ENCODE data around the gene TGFBR3. TPM values are rescaled to one million over a fixed set of nuclear protein-coding genes. Genes with fewer than 3 reads are reported as not detected.

TGFBR3 gene
- total RNA-seq, 1 donor from 2014 or later, result 8.9 TPM

DNA sequence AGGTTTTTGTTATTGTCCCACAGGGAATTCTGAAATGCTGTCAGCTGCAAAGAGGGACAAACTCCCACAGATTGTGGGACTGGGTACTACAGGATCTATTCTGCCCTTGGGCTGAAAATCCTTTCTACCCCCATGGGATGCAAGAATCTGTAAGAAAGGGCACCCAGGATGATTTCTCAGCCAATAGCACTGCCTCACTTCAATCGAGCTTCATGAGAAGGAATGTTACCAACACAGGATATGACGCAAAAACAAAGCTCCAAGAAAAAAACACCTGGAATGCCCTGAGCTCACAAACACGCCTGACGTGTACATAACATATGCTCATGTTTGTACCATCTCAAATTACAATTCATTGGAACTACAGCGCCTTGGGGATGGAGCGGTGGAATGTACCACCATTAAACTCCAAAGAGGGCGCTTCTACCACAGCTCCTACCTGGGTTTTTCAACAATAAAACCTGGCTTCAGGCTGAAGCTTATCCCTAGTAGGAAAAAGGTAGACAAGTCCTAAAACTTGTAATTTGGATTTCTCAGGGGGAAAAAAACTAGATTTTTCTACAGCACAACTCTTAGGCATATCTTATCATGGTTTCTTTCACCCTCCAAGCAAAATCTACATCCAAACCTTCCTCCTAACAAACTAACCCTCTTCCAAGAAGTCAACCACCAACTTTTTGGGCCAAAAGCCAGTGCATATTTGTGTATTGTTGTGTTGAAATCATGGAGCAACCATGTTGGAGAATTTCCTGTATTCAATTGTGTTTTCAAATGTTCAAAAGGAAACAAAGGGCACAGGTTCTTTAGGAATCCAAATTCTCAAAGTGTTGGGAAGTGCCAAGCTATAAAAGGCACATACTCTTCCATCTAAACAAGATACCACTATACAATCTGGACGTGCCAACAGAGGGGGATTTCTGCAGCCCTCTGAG is 78.9 kb downstream of the TGFBR3 start:
- peaks cover 7% of the 10 kb centered on the region for H3K27me3 Mint-ChIP-seq (ENCODE audit: insufficient read depth)
- intact Hi-C loops (cut with micrococcal nuclease), result loop anchor here (10.0 kb wide), 2 partner anchors 782 to 1168 kb away; partner anchors contain the start of gene ZNF644
- no peak for DNase-seq (ENCODE audit: low spot score)
- H3K4me1 Mint-ChIP-seq (ENCODE audit: low read depth), result peaks cover 78% of the 10 kb centered on the region
- H3K36me3 Mint-ChIP-seq (ENCODE audit: low read depth), result peaks cover 24% of the 10 kb centered on the region
- H3K27ac Mint-ChIP-seq, result no peak overlapping the region
- H3K4me3 Mint-ChIP-seq, result no peak overlapping the region
- H3K9me3 Mint-ChIP-seq, result no peaks in the 10 kb centered on the region

- DNase-seq (ENCODE audit: low spot score), result no peak
- Mint-ChIP-seq H3K4me3 (no peak overlapping the region), H3K27ac (no peak overlapping the region), H3K36me3 (ENCODE audit: low read depth) (peaks cover 26% of the 10 kb centered on the region), H3K9me3 (no peaks in the 10 kb centered on the region), H3K27me3 (ENCODE audit: insufficient read depth) (peaks cover 7% of the 10 kb centered on the region), H3K4me1 (ENCODE audit: low read depth) (peaks cover 75% of the 10 kb centered on the region)
- intact Hi-C loops (cut with micrococcal nuclease), result loop anchor here (10.0 kb wide), 2 partner anchors 781 to 1169 kb away; partner anchors contain the start of gene ZNF644
These were observed 79.7 kb downstream of the TGFBR3 start for GRCh38 chr1:91806181-91806768.

DNA sequence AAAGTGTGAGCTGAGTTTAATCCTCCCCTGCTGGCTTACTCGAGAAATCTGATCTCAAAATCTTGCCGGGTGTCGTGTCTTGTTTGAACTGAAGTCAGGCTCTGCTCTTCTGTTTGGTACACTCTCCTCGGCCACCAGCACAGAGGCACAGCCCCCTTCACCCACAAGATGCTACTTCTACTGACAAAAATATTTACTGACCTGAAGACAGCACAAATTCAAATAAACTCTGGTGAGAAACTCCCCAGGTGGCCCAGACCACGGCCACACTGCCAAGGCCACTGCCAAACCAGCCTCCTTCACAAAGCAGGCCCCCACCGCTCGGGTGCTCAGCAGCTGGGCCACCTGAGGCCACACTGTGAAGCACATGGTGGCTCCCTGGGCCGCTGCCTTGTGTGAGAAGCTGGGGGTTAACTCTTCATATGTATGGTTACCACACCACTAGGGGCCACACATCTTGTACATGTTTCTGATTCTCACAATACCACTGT is 80.6 kb downstream of the TGFBR3 start:
- intact Hi-C loops (cut with micrococcal nuclease), result loop anchor here (2.0 to 10.0 kb wide), 4 partner anchors 121 to 1169 kb away; partner anchors contain the start of gene ZNF644
- Mint-ChIP-seq H3K4me1 (ENCODE audit: low read depth) (peaks cover 70% of the 10 kb centered on the region), H3K36me3 (ENCODE audit: low read depth) (peaks cover 25% of the 10 kb centered on the region), H3K27me3 (ENCODE audit: insufficient read depth) (peaks cover 6% of the 10 kb centered on the region), H3K9me3 (no peaks in the 10 kb centered on the region), H3K4me3 (no peak overlapping the region), H3K27ac (peak overlapping the region; percentile 57)
- DNase-seq (ENCODE audit: low spot score), result no peak

DNA sequence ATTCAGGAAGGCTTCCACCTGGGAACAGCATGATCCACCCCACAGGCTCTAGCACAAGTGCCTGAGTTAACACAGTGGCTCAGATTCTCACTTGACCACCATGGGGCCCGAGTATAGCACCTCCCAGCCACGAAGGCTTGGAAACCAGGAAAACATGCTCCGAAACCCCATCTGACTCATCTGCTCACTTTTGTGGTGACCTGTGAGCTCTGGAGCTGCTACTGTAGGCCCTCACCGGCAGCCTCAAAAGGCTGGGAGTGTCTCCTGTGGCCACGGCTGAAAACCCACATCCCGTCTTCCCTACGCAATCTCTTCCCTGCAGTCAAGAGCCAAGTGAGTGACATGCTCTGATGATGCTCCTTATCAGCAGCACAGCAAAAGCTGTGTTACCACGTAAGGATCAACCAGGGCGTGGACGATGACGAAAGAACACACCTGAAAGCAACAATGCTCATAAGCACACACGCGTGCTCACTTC is 81.4 kb downstream of the TGFBR3 start:
- H3K4me1 Mint-ChIP-seq (ENCODE audit: low read depth), result peaks cover 68% of the 10 kb centered on the region
- intact Hi-C loops (cut with micrococcal nuclease), result loop anchor here (1.0 to 10.0 kb wide), 15 partner anchors 50 to 1170 kb away; partner anchors contain the start of gene ZNF644
- H3K36me3 Mint-ChIP-seq (ENCODE audit: low read depth), result peaks cover 24% of the 10 kb centered on the region
- H3K27me3 Mint-ChIP-seq (ENCODE audit: insufficient read depth), result peaks cover 6% of the 10 kb centered on the region
- peak overlapping the region; percentile 72 for H3K4me3 Mint-ChIP-seq
- H3K27ac Mint-ChIP-seq, result peak overlapping the region; percentile 93
- DNase-seq (ENCODE audit: low spot score), result peak; percentile 87
- no peaks in the 10 kb centered on the region for H3K9me3 Mint-ChIP-seq

DNA sequence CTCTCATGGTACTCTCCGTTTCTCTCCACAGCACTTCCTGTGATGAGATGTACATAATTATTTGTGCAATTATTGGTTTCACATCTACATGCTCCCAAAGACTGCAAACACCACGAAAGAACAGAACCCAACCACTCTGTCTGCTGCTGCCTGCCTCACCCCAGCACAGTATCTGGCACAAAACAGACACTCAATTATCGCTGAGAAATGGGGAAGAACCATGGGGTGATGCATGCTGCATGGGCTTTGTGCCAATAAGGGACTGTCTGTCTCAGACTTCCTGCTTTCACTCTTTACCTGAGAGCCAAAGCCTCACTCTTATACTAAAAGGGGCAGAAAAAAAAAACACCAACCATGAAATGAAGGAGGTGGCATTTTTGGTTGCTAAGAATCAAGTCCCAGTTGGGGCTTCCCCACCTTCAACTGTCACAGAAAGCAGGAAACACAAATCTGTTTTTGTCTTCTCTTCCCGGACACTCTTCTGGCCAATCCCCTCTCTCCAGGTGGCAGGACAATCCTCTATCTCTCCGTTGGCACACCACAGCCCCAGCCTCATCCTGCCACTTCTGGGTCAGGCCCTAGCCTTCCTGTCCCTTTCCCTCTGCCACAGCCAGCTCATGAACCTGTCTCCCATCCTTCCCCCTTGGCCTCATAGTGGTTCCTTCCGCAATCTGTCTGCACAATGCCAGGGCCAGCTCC is 82.0 kb downstream of the TGFBR3 start:
- H3K9me3 Mint-ChIP-seq, result no peaks in the 10 kb centered on the region
- intact Hi-C loops (cut with micrococcal nuclease), result loop anchor here (1.0 to 10.0 kb wide), 15 partner anchors 50 to 1171 kb away; partner anchors contain the start of gene ZNF644

GRCh38 chr1:91803123-91803522 is 82.8 kb downstream of the TGFBR3 start:
- H3K27me3 Mint-ChIP-seq (ENCODE audit: insufficient read depth), result peaks cover 6% of the 10 kb centered on the region
- H3K4me1 Mint-ChIP-seq (ENCODE audit: low read depth), result peaks cover 74% of the 10 kb centered on the region
- DNase-seq (ENCODE audit: low spot score), result no peak
- no peaks in the 10 kb centered on the region for H3K9me3 Mint-ChIP-seq
- peaks cover 26% of the 10 kb centered on the region for H3K36me3 Mint-ChIP-seq (ENCODE audit: low read depth)
- H3K4me3 Mint-ChIP-seq, result peak overlapping the region; percentile 25
- H3K27ac Mint-ChIP-seq, result peak overlapping the region; percentile 93
- intact Hi-C loops (cut with micrococcal nuclease), result loop anchor here (10.0 kb wide), 2 partner anchors 778 to 1172 kb away; partner anchors contain the start of gene ZNF644

More for the DNA sequence above, 82.0 kb downstream of the TGFBR3 start:
- Mint-ChIP-seq H3K27ac (peak overlapping the region; percentile 93), H3K27me3 (ENCODE audit: insufficient read depth) (peaks cover 6% of the 10 kb centered on the region), H3K4me1 (ENCODE audit: low read depth) (peaks cover 68% of the 10 kb centered on the region), H3K4me3 (peak overlapping the region; percentile 72), H3K36me3 (ENCODE audit: low read depth) (peaks cover 23% of the 10 kb centered on the region)
- peak; percentile 70 for DNase-seq (ENCODE audit: low spot score)

- peaks cover 24% of the 10 kb centered on the region for H3K36me3 Mint-ChIP-seq (ENCODE audit: low read depth)
- H3K27ac Mint-ChIP-seq, result no peak overlapping the region
- no peak for DNase-seq (ENCODE audit: low spot score)
- intact Hi-C loops (cut with micrococcal nuclease), result loop anchor here (10.0 kb wide), 2 partner anchors 777 to 1173 kb away; partner anchors contain the start of gene ZNF644
- H3K4me1 Mint-ChIP-seq (ENCODE audit: low read depth), result peaks cover 70% of the 10 kb centered on the region
- no peak overlapping the region for H3K4me3 Mint-ChIP-seq
- H3K27me3 Mint-ChIP-seq (ENCODE audit: insufficient read depth), result peaks cover 6% of the 10 kb centered on the region
- no peaks in the 10 kb centered on the region for H3K9me3 Mint-ChIP-seq
These were observed 84.3 kb downstream of the TGFBR3 start for GRCh38 chr1:91801496-91802115.

DNA sequence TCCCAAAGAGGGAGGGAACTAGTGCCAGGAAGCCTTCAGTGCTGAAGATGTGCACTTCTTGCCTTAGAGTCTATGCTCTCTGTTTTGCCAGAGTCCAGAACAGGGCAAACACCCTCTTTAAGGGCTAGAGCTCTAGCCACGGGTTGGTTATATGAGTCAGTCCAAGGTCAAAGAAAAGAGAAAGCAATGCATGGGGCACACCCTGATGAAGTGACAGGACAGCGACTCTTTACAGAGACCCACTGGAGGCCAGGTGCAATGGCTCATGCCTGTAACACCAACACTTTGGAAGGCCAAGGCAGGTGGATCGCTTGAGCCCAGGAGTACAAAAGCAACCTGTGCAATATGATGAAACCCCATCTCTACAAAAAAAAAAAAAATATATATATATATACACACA is 86.1 kb downstream of the TGFBR3 start:
- peaks cover 33% of the 10 kb centered on the region for H3K36me3 Mint-ChIP-seq (ENCODE audit: low read depth)
- H3K27me3 Mint-ChIP-seq (ENCODE audit: insufficient read depth), result peaks cover 7% of the 10 kb centered on the region
- intact Hi-C loops (cut with micrococcal nuclease), result loop anchor here (10.0 kb wide), 2 partner anchors 775 to 1175 kb away; partner anchors contain the start of gene ZNF644
- no peaks in the 10 kb centered on the region for H3K9me3 Mint-ChIP-seq
- H3K4me1 Mint-ChIP-seq (ENCODE audit: low read depth), result peaks cover 63% of the 10 kb centered on the region
- no peak overlapping the region for H3K27ac Mint-ChIP-seq
- no peak for DNase-seq (ENCODE audit: low spot score)
- H3K4me3 Mint-ChIP-seq, result no peak overlapping the region

DNA sequence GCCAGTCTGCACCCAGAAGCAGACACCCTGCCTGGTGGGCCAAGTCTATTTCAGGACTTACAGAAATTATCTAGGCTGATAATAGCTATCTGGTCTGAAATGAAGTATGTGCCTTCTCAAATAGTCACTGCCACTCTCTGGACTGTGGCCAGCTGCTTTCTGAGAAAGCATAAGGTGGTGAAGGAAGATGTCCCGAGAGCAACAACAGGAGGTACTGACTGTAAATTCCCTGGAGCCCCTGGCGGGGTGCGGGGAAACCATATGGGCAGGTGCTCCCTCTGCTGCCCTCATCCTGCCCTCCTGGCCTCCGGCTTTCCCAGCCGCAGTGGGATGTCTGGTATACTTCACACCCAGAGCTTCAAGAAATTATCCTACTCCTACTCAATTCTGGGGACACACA is 86.8 kb downstream of the TGFBR3 start:
- H3K9me3 Mint-ChIP-seq, result peaks cover 3% of the 10 kb centered on the region
- peaks cover 7% of the 10 kb centered on the region for H3K27me3 Mint-ChIP-seq (ENCODE audit: insufficient read depth)
- intact Hi-C loops (cut with micrococcal nuclease), result no loop called here
- no peak overlapping the region for H3K4me3 Mint-ChIP-seq
- peaks cover 56% of the 10 kb centered on the region for H3K4me1 Mint-ChIP-seq (ENCODE audit: low read depth)
- no peak for DNase-seq (ENCODE audit: low spot score)
- H3K27ac Mint-ChIP-seq, result no peak overlapping the region
- H3K36me3 Mint-ChIP-seq (ENCODE audit: low read depth), result peaks cover 38% of the 10 kb centered on the region

- H3K36me3 Mint-ChIP-seq (ENCODE audit: low read depth), result peaks cover 37% of the 10 kb centered on the region
- H3K4me3 Mint-ChIP-seq, result no peak overlapping the region
- H3K27me3 Mint-ChIP-seq (ENCODE audit: insufficient read depth), result peaks cover 7% of the 10 kb centered on the region
- H3K4me1 Mint-ChIP-seq (ENCODE audit: low read depth), result peaks cover 52% of the 10 kb centered on the region
- no peak overlapping the region for H3K27ac Mint-ChIP-seq
- intact Hi-C loops (cut with micrococcal nuclease), result no loop called here
- H3K9me3 Mint-ChIP-seq, result peaks cover 3% of the 10 kb centered on the region
- DNase-seq (ENCODE audit: low spot score), result no peak
These were observed 87.2 kb downstream of the TGFBR3 start for GRCh38 chr1:91798740-91799139.

GRCh38 chr1:91798241-91798648 is 87.7 kb downstream of the TGFBR3 start:
- Mint-ChIP-seq H3K27ac (peak overlapping the region; percentile 3), H3K9me3 (peaks cover 3% of the 10 kb centered on the region), H3K4me3 (no peak overlapping the region), H3K4me1 (ENCODE audit: low read depth) (peaks cover 47% of the 10 kb centered on the region), H3K27me3 (ENCODE audit: insufficient read depth) (peaks cover 7% of the 10 kb centered on the region), H3K36me3 (ENCODE audit: low read depth) (peaks cover 35% of the 10 kb centered on the region)
- no peak for DNase-seq (ENCODE audit: low spot score)
- intact Hi-C loops (cut with micrococcal nuclease), result no loop called here

GRCh38 chr1:91797164-91797563 is 88.8 kb downstream of the TGFBR3 start:
- H3K4me1 Mint-ChIP-seq (ENCODE audit: low read depth), result peaks cover 46% of the 10 kb centered on the region
- H3K9me3 Mint-ChIP-seq, result peaks cover 3% of the 10 kb centered on the region
- H3K27ac Mint-ChIP-seq, result no peak overlapping the region
- peaks cover 8% of the 10 kb centered on the region for H3K27me3 Mint-ChIP-seq (ENCODE audit: insufficient read depth)
- no peak overlapping the region for H3K4me3 Mint-ChIP-seq
- intact Hi-C loops (cut with micrococcal nuclease), result no loop called here
- DNase-seq (ENCODE audit: low spot score), result no peak
- peaks cover 33% of the 10 kb centered on the region for H3K36me3 Mint-ChIP-seq (ENCODE audit: low read depth)

Data from activated T-helper 1 cell treated with anti-CD3 and anti-CD28 coated beads, Interleukin-12 subunit alpha, Interleukin-12 subunit beta, Interleukin-2, Interleukin-4 antibody, amounts not matched to agents 30 ng/mL and 10 ng/mL and 1 ng/mL, durations not matched to agents 14 hours and 24 hours and 36 hours (primary cell).